Measurements from ENCODE around the gene WNT3.

- TF ChIP-seq EP300 (IDR thresholded peaks at IDR 0.05; ENCODE audit: borderline replicate concordance) (no peak), FOXM1 (IDR thresholded peaks at IDR 0.05; ENCODE audit: borderline replicate concordance, low read depth) (no peak), RAD21 (IDR thresholded peaks at IDR 0.05; ENCODE audit: low read depth) (no peak), USF1 (IDR thresholded peaks at IDR 0.05) (no peak), TEAD4 (IDR thresholded peaks at IDR 0.05) (no peak), MAX (IDR thresholded peaks at IDR 0.05) (no peak), TAF1 (IDR thresholded peaks at IDR 0.05; ENCODE audit: low read depth) (no peak), EGR1 (IDR thresholded peaks at IDR 0.05) (no peak), CEBPB (IDR thresholded peaks at IDR 0.05) (no peak)
These were observed 55.1 kb downstream of the WNT3 start for GRCh38 chr17:46763416-46763815.

Data from Ishikawa (cell line).